Transverse colon (tissue), 4 donors: Measurements from ENCODE around the gene SP140L. TPM values are rescaled to one million over a fixed set of nuclear protein-coding genes. Genes with fewer than 3 reads are reported as not detected.
"Not testable (repeated sequence)": the region's sequence is repeated elsewhere in the genome, so short reads cannot be mapped to it uniquely, and the experiment has no call there.

Experiments
- DNase-seq: peaks from one replicate; pipeline ENCODE4 v3.0.0-alpha.2; 2019
- H3K27ac ChIP-seq, 4 donors: fragments of 200-600 bp; sonication (generic); 2 replicates each; pipeline ENCODE4 v1.5.1; 2016 to 2018; ENCODE audit warnings: inconsistent platforms in 4 of 4
- H3K27me3 ChIP-seq: fragments of 200-600 bp; sonication (generic); 2 replicates; pipeline ENCODE4 v1.5.1; 2017; ENCODE audit warnings: inconsistent platforms
- H3K36me3 ChIP-seq, 4 donors: fragments of 200-600 bp; sonication (generic); 2 replicates each; pipeline ENCODE4 v1.5.1; 2017 to 2019; ENCODE audit warnings: inconsistent platforms in 4 of 4
- H3K4me1 ChIP-seq, 4 donors: fragments of 200-600 bp; sonication (generic); 2 replicates each; pipeline ENCODE4 v1.5.1; 2017 to 2020; ENCODE audit warnings: inconsistent platforms in 4 of 4
- H3K4me3 ChIP-seq, 4 donors: fragments of 200-600 bp; sonication (generic); 1 replicate in 1 of 4; 2 replicates in 3 of 4; pipeline versions ENCODE4 v1.5.1 to v1.6.1; 2017 to 2019; ENCODE audit warnings: inconsistent platforms in 4 of 4
- H3K9me3 ChIP-seq, 2 donors: fragments of 200-600 bp; sonication (generic); 2 replicates each; pipeline ENCODE4 v1.5.1; 2017 to 2019; ENCODE audit warnings: inconsistent platforms in 2 of 2
- EP300 ChIP-seq: sonication (generic); formaldehyde crosslinking; IDR thresholded peaks from one replicate; pipeline ENCODE4 v1.6.1; 2017; ENCODE audit warnings: antibody characterized with exemption, low read depth
- POLR2A ChIP-seq: fragments of 450-650 bp; IDR thresholded peaks from one replicate; pipeline ENCODE4 v1.6.1; 2016; ENCODE audit warnings: antibody characterized with exemption, mild to moderate bottlenecking, moderate library complexity
- POLR2AphosphoS5 ChIP-seq, 3 donors: sonication (generic); formaldehyde crosslinking; IDR thresholded peaks; one replicate each; pipeline ENCODE4 v1.6.1; 2016; ENCODE audit warnings: antibody characterized with exemption in 3 of 3
- WGBS, 2 donors: methylation state at CpG; one replicate each; pipeline ENCODE4 v1.1.5; 2018; ENCODE audit warnings: low coverage in 1 of 2; 5-methylcytosine and 5-hydroxymethylcytosine counted together
- in situ Hi-C, 4 donors: fragments of 200-750 bp; cut with MboI; loops; one replicate each; pipeline versions ENCODE4 v1.15.0 to v1.15.1; 2017; ENCODE audit warnings: low sequenced_read_pairs in 3 of 4, low pct_ligation_motif_present in 1 of 4, low pct_unique_long_range_greater_than_20kb in 1 of 4
- intact Hi-C: fragments of 100-400 bp; cut with DNase I; formaldehyde crosslinking; loops from one replicate; pipeline ENCODE4 v1.15.1; 2023; ENCODE audit warnings: low total_unique reads
- total RNA-seq, 4 donors: library from RNA; depleted of rRNA; stranded (reverse); fragments of >200 nt; gene quantifications; one replicate each; pipeline ENCODE4 v1.1.0, GENCODE V29; 2016
- TF ChIP-seq, protein P1 (sequence below), 5 experiments: fragments of 200-600 bp in 3 of 5; fragments of 450-650 bp in 2 of 5; sonication (generic) in 3 of 5; IDR thresholded peaks; 1 replicate in 2 of 5; 2 replicates in 3 of 5; pipeline ENCODE4 v1.5.1; 2016 to 2017; ENCODE audit warnings: antibody characterized with exemption in 5 of 5, inconsistent platforms in 3 of 5, mild to moderate bottlenecking in 2 of 5, moderate library complexity in 1 of 5

SP140L gene
- total RNA-seq, 4 donors from 2014 or later, result 6.8 to 32.9 (median 17.9) TPM

DNA sequence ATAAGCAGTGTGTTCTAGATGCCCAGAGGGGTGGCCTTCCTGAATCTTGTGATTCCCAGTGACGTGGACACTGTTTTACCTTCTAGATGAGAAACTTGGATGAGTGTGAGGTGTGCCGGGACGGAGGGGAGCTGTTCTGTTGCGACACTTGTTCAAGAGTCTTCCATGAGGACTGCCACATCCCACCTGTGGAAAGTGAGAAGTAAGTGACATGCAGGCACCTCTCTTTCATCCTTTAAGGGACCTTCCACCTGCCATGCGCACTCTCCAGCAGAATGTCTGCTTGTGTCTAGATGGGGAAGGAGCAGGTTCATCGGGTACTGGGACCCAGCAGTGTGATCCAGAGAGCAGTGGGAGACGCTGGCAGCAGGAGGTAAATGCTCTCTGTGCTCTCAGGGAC is 73.0 kb downstream of the SP140L start:
- no peak overlapping the region for H3K4me3 ChIP-seq
- no peak for TF ChIP-seq POLR2A
- TF ChIP-seq EP300, result no peak
- no peak for TF ChIP-seq POLR2AphosphoS5 (IDR thresholded peaks at IDR 0.05)
- TF ChIP-seq, protein P1, sequence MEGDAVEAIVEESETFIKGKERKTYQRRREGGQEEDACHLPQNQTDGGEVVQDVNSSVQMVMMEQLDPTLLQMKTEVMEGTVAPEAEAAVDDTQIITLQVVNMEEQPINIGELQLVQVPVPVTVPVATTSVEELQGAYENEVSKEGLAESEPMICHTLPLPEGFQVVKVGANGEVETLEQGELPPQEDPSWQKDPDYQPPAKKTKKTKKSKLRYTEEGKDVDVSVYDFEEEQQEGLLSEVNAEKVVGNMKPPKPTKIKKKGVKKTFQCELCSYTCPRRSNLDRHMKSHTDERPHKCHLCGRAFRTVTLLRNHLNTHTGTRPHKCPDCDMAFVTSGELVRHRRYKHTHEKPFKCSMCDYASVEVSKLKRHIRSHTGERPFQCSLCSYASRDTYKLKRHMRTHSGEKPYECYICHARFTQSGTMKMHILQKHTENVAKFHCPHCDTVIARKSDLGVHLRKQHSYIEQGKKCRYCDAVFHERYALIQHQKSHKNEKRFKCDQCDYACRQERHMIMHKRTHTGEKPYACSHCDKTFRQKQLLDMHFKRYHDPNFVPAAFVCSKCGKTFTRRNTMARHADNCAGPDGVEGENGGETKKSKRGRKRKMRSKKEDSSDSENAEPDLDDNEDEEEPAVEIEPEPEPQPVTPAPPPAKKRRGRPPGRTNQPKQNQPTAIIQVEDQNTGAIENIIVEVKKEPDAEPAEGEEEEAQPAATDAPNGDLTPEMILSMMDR (IDR thresholded peaks at IDR 0.05), result no peak
- peaks cover 0 to 7% of the 10 kb centered on the region in 2 donors for H3K9me3 ChIP-seq
- 95% methylated on average over 7 of the region's 7 CpGs; no CpG with 5 or more reads in 1 of the 2 donors for WGBS, 2 donors
- DNase-seq, result no peak
- H3K27ac ChIP-seq, result no peak overlapping the region
- H3K4me1 ChIP-seq, result no peaks in the 10 kb centered on the region
- no peaks in the 10 kb centered on the region for H3K27me3 ChIP-seq
- intact Hi-C loops (no loop called here), in situ Hi-C loops (no loop called here)
- H3K36me3 ChIP-seq, result peaks cover 0 to 15% (median 0%) of the 10 kb centered on the region in 4 donors

DNA sequence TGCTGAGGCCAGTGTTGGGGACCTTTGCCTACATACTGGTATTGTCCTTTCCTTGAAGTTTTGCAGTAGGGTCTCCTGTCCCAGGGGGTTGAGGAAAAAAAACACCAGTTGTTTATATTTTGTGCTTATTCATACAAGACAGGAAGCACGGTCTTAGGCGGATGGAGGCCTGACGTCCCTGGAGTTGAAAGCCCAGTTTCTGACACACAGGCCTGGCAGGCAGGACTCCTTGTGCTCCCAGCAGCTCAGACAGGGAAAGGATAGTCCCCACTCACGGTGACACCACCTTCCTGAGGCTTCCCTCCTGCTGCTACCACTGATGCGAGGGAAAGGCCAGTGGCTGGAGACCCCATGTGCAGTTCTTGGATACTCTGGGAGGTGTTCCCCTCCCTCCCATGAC is 73.5 kb downstream of the SP140L start:
- WGBS, 2 donors, result 71% methylated on average over 5 of the region's 5 CpGs; no CpG with 5 or more reads in 1 of the 2 donors
- Histone ChIP-seq H3K4me1 (no peaks in the 10 kb centered on the region), H3K4me3 (no peak overlapping the region), H3K27ac (no peak overlapping the region), H3K36me3 (peaks cover 0 to 14% (median 0%) of the 10 kb centered on the region in 4 donors), H3K9me3 (peaks cover 0 to 6% of the 10 kb centered on the region in 2 donors), H3K27me3 (no peaks in the 10 kb centered on the region)
- in situ Hi-C loops, result no loop called here
- intact Hi-C loops, result no loop called here
- no peak for DNase-seq
- TF ChIP-seq POLR2A (no peak), EP300 (no peak), POLR2AphosphoS5 (IDR thresholded peaks at IDR 0.05) (no peak)
- TF ChIP-seq, protein P1 (IDR thresholded peaks at IDR 0.05), result no peak

DNA sequence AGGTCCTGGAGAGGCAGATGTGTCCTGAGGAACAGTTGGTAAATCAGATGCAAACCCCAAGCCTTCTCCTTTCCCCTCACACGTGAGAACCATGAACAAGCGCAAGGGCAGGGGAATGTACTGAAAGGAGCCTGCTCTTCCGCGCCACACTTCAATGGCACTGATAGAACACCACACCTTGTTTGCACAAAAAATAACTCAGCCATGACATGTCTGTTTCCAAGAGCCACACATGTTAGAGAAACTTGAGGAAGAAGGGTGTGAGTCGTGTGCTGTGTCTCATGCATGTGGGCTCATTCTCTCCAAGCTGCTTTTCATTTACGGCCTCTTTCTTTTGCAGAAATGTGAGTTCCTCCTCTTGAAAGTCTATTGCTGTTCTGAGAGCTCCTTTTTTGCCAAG is 74.0 kb downstream of the SP140L start:
- H3K27me3 ChIP-seq, H3K27ac ChIP-seq, in situ Hi-C loops, DNase-seq, H3K4me1 ChIP-seq, H3K4me3 ChIP-seq, H3K9me3 ChIP-seq, intact Hi-C loops: not testable (repeated sequence)
- peaks cover 0 to 14% (median 0%) of the 10 kb centered on the region in 4 donors for H3K36me3 ChIP-seq
- no CpG with 5 or more reads among the region's 6 CpGs for WGBS, 2 donors

DNA sequence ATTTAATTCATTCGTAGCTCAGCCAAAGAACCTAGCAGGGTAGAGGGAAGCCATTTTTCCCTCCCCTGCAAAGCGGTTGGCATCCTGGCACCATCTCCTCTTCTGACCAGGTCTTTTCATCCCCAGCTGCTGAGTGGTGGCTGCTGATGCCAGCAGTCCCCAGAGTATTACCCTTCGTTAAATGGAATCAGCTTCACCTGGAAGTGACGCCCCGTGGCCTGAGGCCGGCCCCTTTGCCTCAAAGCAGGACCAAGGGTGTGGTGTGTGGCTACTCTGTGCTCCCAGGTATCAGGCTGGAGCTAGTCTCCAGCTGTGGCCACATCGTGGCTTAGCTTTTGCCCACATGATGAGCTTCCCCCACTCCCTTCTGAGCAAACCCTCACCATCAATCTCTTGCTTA is 76.8 kb downstream of the SP140L start:
- intact Hi-C loops, result no loop called here
- 96 to 100% methylated on average over 1 to 7 of the region's 7 CpGs for WGBS, 2 donors
- DNase-seq, result no peak
- Histone ChIP-seq H3K27me3 (no peaks in the 10 kb centered on the region), H3K36me3 (peaks cover 0 to 14% (median 0%) of the 10 kb centered on the region in 4 donors), H3K27ac (no peak overlapping the region), H3K4me3 (no peak overlapping the region), H3K4me1 (peaks cover 0 to 3% (median 0%) of the 10 kb centered on the region in 4 donors), H3K9me3 (no peaks in the 10 kb centered on the region)
- in situ Hi-C loops, result no loop called here
- no peak for TF ChIP-seq POLR2AphosphoS5 (IDR thresholded peaks at IDR 0.05)
- TF ChIP-seq POLR2A, result no peak
- TF ChIP-seq, protein P1 (IDR thresholded peaks at IDR 0.05), result no peak

DNA sequence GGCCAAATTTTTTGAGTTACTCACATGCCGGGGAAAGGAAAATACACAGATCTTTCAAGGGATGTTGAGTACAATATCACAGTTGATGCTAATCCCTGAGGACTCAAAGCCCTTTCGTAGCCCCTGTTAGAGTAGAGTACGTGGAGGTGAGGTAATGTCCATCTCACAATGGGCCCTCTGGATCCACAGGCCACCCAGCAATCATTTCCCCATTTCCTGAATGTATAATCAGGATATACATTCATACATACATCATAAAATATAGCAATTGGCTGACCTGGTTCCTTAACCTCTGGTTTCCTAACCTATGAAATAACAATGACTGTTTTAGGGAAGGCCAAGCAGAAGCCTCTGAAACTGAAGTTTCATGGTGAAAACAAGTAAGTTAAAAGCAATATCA is 78.8 kb downstream of the SP140L start:
- TF ChIP-seq, protein P1 (IDR thresholded peaks at IDR 0.05), result no peak
- no peak for TF ChIP-seq POLR2A
- TF ChIP-seq EP300, result no peak
- TF ChIP-seq POLR2AphosphoS5 (IDR thresholded peaks at IDR 0.05), result no peak

More for the DNA sequence above, 78.8 kb downstream of the SP140L start:
- Histone ChIP-seq H3K27ac (no peak overlapping the region), H3K4me1 (peaks cover 0 to 5% (median 1%) of the 10 kb centered on the region in 4 donors), H3K9me3 (no peaks in the 10 kb centered on the region), H3K27me3 (no peaks in the 10 kb centered on the region), H3K36me3 (peaks cover 0 to 14% (median 0%) of the 10 kb centered on the region in 4 donors), H3K4me3 (no peak overlapping the region)
- 97 to 100% methylated on average over 1 to 3 of the region's 3 CpGs for WGBS, 2 donors
- in situ Hi-C loops, result no loop called here
- intact Hi-C loops, result no loop called here
- DNase-seq, result no peak
